ENCODE results near the gene FANCC. TPM values are rescaled to one million over a fixed set of nuclear protein-coding genes. Genes with fewer than 3 reads are reported as not detected.

The FANCC gene
- total and polyA plus RNA-seq, 2 experiments from 2014 or later, result 11.9 to 14.0 TPM

- no peak for DNase-seq (ENCODE audit: low read depth in 1 of 2, low spot score in 1 of 2)
- H3K27ac ChIP-seq, result peak overlapping the region; percentile 100
Observed at GRCh38 chr9:95316274-95316673, 1.2 kb downstream of the FANCC start.

GRCh38 chr9:95315108-95315746 lies 2.3 kb downstream of the FANCC start:
- Histone ChIP-seq H3K27ac (no peak overlapping the region), H3K9me3 (ENCODE audit: low read depth) (no peaks in the 10 kb centered on the region), H3K27me3 (no peaks in the 10 kb centered on the region), H3K4me1 (ENCODE audit: low read depth) (peaks cover 11% of the 10 kb centered on the region), H3K36me3 (no peaks in the 10 kb centered on the region), H3K4me3 (no peak overlapping the region)
- TF ChIP-seq CTCF (IDR thresholded peaks at IDR 0.05; ENCODE audit: low read depth, low read length), result no peak
- DNase-seq (ENCODE audit: low read depth in 1 of 2, low spot score in 1 of 2), result no peak

More at GRCh38 chr9:95316274-95316673, 1.2 kb downstream of the FANCC start:
- peak overlapping the region; percentile 94 for H3K4me3 ChIP-seq
- H3K9me3 ChIP-seq (ENCODE audit: low read depth), result no peaks in the 10 kb centered on the region
- no peak for TF ChIP-seq CTCF (IDR thresholded peaks at IDR 0.05; ENCODE audit: low read depth, low read length)
- no peaks in the 10 kb centered on the region for H3K27me3 ChIP-seq
- H3K4me1 ChIP-seq (ENCODE audit: low read depth), result peaks cover 11% of the 10 kb centered on the region
- no peaks in the 10 kb centered on the region for H3K36me3 ChIP-seq

GRCh38 chr9:95313010-95313498 lies 4.5 kb downstream of the FANCC start:
- peak; percentile 63 to 83 for DNase-seq (ENCODE audit: low read depth in 1 of 2, low spot score in 1 of 2)
- Histone ChIP-seq H3K27ac (no peak overlapping the region), H3K9me3 (ENCODE audit: low read depth) (no peaks in the 10 kb centered on the region), H3K36me3 (no peaks in the 10 kb centered on the region), H3K4me1 (ENCODE audit: low read depth) (peaks cover 11% of the 10 kb centered on the region), H3K27me3 (no peaks in the 10 kb centered on the region), H3K4me3 (peak overlapping the region; percentile 24)
- no peak for TF ChIP-seq CTCF (IDR thresholded peaks at IDR 0.05; ENCODE audit: low read depth, low read length)

GRCh38 chr9:95311961-95312360 lies 5.5 kb downstream of the FANCC start:
- Histone ChIP-seq H3K4me1 (ENCODE audit: low read depth) (peaks cover 11% of the 10 kb centered on the region), H3K27me3 (no peaks in the 10 kb centered on the region), H3K4me3 (no peak overlapping the region), H3K36me3 (no peaks in the 10 kb centered on the region), H3K9me3 (ENCODE audit: low read depth) (no peaks in the 10 kb centered on the region), H3K27ac (no peak overlapping the region)
- TF ChIP-seq CTCF (IDR thresholded peaks at IDR 0.05; ENCODE audit: low read depth, low read length), result no peak
- no peak for DNase-seq (ENCODE audit: low read depth in 1 of 2, low spot score in 1 of 2)

- Histone ChIP-seq H3K9me3 (ENCODE audit: low read depth) (no peaks in the 10 kb centered on the region), H3K4me3 (no peak overlapping the region), H3K4me1 (ENCODE audit: low read depth) (no peaks in the 10 kb centered on the region), H3K36me3 (no peaks in the 10 kb centered on the region), H3K27ac (no peak overlapping the region), H3K27me3 (no peaks in the 10 kb centered on the region)
- TF ChIP-seq CTCF (IDR thresholded peaks at IDR 0.05; ENCODE audit: low read depth, low read length), result no peak
- peak in 1 of 2 donors; percentile 12 for DNase-seq (ENCODE audit: low read depth in 1 of 2, low spot score in 1 of 2)
Observed at GRCh38 chr9:95307538-95307937, 10.0 kb downstream of the FANCC start.
